GM18861 (cell line): ENCODE data around the gene LYPD6.

Source experiments
- ATAC-seq: cut with Tn5 transposase; IDR thresholded peaks from one replicate; pipeline ENCODE4 v1.9.1; 2021; ENCODE audit not compliant: unreplicated experiment

Gene LYPD6

DNA sequence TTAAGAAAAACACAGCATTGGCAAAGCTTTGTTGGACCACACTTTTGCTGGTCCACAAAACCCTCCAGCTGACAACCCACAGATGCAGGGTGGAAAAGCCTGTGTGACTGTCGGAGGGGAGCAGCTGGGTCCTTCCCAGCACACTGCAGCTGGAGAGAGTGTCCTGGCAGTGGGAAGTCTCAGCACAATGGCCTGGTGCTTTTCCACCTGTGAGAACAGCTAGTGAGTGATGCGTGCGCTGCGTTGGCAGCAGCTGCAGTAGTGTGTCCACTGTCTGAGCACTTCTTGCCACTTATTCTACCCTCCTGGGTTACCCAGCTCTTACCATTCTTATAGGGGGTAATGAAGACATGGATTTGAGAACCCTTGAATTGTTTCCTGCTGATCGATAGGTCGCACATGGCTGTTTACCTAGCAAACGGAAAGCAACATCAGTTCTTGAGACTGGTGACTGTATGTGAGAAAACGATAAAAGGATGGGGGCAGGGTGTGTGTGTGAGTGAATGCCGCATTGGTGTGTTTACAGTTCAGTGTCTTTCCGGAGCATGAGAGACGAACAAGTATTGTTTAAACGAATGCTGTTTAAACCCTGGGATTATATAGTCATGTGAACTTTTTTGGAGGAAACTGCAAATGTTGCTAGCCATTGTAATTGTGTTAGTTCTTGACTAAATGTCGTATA is 69.7 kb downstream of the LYPD6 start:
- ATAC-seq = no peak

DNA sequence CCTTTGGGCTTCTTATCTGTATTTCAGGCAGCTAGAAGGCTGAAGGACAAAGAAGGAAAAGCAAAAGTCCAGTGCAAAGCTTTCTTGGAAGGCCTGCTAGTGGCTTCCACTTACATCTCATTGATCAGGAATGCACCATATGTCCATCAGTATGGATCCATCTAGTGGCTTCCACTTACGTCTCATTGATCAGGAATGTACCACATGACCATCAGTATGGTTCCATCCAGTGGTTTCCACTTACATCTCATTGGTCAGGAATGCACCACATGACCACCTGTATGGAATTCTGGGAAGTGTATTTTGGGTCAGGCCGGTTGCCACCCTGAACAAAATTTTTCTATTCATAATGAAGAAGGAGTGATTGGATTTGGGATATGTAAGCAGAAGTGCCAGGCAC is 70.6 kb downstream of the LYPD6 start:
- ATAC-seq = no peak

DNA sequence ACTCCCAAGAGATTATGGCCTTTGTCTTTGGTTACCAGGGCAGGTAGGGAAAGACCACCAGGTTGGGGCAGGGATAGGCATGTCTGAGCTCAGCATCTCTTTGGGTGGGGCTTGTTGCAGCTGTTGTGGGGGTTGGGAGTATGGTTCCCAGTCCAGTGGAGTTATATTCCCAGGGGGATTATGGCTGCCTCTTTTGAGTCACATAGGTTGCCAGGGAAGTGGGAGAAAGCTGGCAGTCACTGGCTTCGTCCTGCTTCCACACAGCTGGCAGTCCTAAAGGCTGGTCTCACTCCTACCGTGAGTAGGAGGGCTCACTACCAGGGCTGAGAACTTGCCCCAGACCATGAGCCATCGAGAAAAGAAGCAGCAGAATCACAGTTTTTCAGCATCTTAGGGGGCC is 79.1 kb downstream of the LYPD6 start:
- ATAC-seq = no peak

DNA sequence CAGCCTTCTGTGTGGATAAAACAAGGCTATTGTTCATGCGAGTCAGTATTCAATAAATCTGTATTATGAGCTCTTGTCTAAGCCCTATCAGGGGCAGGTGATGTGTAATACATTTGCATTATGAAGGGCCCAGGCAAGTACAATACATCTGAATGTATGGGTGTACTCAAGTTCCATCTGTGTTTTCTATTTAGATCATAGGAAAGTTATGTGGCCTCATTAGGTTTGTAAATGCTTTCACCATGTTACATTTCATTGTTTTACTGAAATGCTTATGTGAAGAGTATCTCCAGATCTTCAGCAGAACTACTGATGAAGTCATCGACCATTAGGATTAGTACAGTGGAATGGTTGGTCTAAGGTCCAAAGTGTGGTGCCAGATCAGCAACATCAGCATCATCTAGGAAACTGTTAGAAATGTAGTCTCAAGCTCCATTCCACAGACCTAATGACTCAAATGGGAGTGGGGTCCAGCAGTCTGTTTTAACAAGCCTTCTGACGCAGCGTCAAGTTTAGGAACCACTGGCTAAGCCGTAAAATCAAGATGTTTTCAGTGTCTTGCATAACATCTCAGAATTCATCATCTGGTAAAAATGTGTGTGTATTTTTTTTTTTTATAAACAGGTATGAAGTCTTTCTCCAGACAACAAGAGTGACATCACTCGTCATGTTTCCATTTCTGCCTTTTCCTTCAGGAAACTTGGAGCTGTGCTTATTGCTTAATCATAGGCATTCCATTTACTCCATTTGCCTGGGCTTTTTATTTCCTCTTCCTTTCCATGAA is 80.5 kb downstream of the LYPD6 start:
- no peak for ATAC-seq

DNA sequence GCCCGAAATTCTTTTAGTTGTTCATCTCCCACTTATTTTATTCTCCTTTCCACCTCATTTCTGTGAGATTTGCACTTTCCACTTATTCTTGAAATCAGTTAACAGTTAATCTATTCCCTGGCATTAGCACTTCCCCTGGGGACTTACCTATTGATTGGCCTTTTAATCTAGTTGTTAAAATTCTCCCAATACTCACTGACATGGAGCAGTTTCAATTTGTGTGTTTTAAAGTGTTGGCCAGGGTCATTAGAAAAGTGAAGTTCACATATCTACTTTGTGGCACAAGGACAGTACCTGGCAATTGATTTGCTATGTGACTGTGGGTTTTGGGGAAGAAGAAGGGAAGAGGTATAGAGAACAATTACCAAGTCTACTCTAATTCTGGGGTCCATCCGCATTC is 83.1 kb downstream of the LYPD6 start:
- no peak for ATAC-seq

DNA sequence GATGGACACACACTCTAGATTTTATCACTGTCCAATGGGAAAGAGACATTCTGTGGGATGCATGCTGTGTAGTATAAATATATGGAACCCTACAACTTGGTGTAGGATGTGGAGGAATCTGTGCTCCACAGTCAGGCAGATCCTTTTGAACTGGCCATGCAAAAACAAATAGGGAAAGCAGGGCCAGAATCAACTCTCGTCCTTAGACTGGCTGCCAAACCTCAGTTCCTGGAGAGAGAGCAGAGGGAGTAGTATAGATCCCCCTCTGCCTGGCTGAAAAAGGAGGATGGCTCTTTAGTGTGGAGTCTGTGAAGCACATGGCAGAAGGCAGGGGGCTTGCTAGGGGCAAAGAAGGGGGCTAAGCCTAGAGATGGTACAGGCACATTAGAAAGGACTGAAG is 84.7 kb downstream of the LYPD6 start:
- no peak for ATAC-seq

DNA sequence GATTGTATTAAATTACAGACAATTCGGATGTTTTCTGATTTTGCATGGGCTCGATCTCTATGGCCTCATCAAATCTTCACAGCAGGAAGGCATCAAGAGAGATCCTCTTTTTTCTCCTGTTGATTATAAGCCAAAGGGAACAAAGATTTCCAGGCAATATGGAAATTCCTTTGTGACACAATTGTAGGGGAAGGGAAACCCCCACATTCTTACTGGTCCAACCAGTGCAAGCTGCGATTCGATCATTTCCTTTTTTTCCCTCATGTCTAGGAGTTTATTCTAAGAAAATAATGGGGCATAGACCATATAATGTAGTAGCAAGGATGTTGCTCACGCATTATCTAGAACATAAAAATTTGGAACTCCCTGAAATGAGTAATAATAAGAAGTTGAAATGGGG is 87.7 kb downstream of the LYPD6 start:
- no peak for ATAC-seq

DNA sequence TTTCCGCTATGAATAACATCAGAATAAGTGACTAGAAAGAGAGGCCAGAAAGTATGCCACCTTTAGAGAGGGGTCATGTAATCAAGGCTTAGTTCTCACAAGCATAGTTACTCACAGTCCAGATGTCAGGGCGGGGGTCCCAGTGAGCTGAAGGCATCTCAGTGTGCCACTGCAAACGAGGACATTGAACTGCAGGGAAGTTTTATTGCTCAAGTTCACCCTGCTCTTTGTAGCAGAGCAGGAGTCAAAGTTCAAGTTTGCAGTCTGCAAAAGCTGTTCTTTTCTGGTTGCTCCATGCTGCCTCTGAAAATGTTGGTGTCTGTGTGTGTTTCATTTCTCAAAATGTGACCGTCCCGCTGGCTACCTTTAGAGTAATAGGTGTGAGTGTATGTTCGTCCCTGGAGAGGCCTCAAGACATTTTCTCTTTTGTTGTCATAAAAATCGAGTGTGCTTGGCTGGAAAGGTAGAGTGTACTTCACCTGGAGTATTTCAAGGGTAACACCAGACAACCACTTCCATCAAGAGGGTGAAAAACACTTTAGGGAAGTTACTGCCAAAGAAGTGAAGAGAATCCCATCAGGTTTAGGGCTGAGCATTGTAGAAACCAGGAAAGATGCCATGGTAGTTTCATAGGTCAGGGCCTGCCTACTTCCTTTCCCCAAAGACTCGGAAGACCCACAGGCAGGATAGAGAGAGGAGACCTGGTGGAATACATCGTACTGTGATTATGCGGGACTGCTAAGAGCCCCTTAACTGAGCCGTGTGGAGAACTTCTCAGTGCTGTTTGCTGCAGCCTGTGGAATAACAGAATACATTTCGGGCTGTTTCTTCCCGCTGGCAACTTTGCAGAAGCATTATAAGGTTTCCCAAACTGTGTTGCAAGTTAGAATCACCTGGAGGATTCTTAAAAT is 89.9 kb downstream of the LYPD6 start:
- no peak for ATAC-seq

DNA sequence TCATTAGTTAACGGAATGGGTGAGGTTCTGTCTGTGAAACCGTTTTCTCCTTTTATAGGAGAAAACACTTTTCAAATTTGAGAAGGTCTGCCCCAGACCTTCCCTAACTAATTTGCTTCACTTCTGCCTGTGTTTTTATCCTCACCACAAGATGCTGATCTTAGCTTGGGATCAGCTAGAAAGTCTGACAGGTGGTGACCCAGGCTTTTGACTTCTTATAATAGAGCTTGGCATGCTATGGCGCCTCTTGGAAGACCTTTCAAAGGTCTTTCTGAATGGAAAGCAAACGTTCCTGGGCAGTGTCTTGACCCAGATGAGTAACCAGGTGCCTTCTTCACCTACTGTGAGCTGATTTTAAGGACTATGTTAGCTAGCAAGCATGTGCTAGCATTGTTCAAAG is 91.4 kb downstream of the LYPD6 start:
- no peak for ATAC-seq

DNA sequence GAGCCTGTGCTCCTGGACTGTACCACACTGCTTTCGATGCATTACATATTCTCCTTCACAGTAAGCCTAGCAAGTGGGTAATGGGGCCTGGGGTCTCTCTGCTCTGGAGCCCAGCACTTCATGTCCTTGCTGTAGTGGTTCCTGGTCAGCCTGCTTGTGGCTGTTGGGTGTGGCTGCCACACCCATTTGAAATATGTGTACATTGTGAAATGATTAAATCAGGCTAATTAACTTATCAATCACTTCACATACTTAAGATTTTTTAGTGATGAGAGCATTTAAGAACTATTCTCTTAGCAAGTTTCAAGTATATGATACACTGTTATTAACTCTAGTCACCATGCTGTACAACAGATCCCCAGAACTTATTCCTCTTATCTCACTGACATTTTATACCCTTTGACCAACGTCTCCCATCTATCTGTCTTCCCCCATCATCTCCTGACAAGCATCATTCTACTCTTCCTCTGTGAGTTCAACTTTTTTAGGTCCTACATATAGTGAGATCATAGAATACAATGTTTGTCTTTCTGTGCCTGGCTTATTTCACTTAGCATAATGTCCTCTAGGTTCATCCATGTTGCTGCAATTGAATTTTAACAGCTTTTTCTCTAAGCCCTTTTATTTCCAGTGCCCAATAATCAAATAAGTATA is 92.1 kb downstream of the LYPD6 start:
- ATAC-seq = no peak

DNA sequence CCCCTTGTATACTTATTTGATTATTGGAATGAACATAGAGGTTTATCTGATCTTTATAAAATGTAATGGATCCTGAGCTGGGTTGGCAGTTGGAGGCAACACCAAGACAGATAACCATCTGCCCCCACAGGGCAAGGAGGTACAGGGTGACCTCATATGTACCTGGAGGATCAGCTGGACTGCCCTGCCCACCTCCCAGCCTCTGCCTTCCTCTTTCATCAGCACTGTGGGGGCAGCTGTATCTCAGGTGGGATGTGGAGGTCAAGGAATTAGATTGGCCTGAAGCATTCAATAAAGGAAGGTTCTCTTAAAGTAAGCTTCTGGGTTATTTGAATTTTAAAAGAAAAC is 92.6 kb downstream of the LYPD6 start:
- no peak for ATAC-seq

DNA sequence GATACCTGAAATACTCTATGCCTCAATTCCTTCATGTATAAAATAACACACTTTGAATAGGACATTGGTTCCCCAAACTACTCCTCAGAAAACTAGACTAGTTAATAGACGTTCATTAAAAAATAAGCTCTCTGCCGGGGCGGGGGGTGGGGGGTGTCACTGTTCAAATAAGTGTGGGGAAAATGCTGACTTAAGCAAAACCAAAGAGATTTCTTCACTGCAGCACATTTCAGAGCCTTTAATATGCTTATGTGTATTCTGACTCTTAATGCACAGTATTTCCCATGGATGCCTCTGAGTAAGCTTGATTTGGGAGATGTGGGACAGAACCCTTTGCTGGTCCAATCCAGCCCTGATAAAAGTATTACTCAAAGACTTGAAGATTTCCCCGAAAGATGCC is 93.2 kb downstream of the LYPD6 start:
- no peak for ATAC-seq

DNA sequence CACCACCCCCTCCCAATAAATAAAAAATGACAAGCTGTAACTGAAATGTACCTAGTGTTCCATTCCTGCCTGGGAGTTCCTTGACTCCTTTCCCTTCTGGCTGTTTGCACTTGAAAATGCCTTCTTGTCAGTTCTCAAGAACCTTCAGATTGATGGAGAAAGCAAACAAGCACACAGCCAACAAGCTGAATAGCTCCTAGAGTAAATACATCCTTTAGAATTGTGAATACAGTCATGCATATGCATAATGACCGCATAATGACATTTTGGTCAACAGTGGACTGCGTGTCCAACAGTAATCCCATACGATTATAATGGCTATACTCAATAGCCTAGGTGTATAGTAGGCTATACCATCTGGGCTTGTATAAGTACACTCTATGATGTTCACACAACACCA is 97.0 kb downstream of the LYPD6 start:
- ATAC-seq = no peak

DNA sequence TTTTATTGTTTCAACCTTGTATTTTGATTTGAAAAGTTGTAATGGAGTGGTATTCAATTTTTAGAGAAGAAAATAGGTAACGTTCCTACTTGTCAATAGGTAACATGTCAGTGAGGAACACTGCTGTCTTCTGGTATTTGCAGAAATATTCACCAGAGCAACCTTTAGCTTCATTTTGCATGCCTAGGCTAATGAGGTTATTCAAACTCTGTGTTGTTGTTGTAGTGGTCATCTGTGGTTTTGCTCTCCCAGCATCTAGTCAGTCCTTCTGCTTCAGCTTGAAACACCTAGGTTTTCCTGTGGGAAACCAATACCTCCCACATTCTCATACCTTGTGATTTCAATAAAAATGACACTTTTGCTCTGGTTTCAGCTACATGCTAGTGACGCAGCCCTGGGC is 98.4 kb downstream of the LYPD6 start:
- ATAC-seq = no peak

DNA sequence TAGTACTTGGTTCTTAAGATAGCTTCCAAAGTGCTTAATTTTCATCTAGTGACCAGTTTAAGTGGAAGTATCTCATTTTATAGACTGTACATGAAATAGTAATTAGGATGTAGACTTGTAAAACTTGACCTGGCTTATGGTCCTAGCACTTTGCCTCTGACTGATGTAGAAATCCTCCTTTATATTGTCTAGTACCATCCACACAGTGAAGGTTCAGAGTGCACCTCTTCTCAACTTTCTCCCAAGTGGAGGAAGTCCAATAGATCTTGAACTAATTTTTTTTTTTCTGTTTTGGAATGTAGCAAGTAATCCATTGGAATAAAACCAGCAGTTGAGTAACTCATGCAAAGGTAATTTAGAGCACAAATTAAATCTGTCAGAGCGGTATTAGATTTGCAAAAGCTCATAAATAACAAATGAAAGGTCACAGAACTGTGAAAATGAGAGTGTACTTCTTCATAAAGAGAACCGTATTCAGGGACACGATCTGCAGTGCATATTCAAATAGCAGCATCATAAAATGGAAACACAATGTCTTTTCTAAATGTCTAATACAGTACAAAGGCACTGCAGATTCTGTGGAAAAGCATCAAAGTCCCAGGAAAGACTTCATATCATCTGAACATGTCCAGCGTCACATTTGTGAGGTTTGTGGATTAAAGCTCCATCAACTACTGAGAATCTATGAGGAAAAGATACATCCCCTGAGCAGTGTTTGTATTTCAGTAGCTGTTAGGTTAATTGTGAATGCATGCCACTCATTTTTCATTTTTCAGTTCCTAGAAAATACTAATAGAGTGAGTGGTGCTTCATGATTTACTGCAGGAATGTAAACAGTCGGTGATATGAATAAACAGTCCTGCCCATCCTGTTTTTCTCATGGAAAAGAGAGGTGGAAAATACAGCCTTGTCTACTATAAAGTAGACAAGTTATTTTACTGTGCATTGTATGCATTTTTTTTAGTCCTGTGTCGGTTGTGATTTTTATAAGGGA is 100.7 kb downstream of the LYPD6 start:
- ATAC-seq = no peak

DNA sequence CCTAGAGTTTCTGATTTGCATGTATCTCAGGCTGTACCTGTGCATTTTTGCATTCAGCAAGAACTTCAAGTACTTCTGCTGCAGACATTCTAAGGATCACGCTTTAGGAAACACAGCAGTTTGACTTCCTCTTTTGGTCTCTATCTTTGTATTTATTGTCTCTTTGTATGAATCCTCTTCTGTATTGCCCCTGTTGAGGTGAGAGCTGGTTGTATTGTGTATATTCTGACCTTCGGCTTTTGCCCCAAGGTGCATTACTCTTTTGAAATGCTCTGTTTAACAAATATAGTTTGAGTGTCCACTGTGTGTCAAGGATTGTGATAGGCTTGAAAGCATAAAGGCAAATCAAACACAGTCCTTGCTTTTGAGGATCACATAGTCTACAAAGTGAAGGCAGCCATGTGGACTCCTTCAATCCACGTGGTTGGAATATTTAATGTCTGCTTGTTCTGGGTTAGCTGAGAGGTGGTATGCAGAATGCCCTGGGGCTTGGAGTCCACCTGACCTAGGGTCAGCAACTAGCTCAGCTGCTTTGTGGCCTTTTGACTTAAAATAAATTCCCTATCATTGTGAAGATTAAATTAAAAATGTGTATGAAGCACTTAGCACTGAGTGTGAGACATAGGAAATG is 108.1 kb downstream of the LYPD6 start:
- no peak for ATAC-seq

DNA sequence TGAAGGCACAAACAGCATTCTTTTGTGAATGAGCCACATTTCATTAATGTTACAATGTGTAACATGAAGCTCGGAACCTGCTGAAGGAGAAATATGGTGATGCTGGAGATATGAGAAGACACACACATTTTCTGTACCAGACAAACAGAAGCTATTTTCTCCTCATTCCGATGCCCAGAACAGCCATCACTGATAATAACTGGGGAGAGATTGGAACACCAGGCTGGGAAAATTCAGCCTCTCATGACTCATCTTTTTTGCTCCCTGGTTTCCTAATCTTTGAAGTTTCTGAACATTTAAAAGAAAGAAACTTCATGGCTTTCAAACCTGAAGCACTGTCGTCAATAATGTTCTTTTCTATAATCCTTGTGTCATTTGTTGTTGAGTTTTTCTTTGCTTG is 110.9 kb downstream of the LYPD6 start:
- no peak for ATAC-seq

DNA sequence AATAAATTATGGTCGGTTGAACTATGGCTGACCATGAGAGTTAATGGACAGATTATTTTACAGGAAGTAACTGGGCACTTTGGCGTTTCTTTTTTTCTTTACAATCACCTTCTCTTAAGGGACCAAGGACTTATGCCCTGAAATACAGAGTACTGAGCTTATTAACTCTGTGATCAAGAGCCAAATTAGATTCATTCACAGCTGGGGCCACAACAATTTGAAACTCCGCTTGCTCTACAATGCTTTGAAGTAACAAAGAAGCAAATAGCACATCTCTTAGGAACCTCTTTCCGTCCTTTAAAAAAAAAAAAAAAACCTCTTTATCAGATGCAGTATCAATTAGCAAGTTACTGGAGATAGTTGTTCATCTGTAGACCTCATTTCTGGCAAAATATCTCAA is 112.0 kb downstream of the LYPD6 start:
- no peak for ATAC-seq

DNA sequence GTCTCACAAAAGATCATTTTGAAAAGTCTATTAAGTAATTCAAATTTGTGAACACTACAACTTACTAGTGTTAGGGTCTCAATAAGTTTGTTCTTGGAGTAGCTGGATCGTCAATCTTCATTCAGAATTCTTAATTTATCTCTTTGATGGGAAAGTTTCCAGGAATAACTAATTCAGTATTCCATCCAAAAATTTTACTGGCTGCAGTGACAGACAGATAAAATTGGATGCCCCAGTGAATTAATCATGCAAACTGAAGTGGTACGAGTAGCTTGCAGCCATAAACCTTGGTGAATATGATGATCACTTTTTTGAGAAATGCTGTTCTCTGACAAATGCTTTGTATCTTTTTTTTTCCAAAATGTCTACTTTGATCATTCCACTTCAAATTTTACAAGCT is 112.8 kb downstream of the LYPD6 start:
- ATAC-seq = no peak

DNA sequence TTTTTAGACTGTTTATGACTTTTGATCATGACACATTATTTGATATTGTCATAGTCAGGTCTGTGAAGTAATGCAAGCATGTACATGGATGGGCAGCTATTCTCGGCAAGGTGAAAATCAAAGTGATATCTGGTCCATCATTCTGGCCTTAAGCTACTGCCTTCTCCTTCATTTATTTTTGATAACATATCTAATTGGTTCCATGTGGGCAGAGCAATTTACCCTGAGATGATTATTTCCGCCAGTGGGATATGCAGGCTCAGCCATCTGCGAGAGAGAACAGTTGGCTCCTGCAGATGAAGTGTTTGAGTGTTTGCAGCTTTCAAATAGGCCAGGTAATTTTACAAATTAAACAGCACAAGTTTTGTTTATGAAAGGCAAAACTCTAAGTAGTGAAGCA is 116.4 kb downstream of the LYPD6 start:
- ATAC-seq = no peak
